Vagina (tissue), 2 donors: Measurements from ENCODE around the gene STRN4.

ENCODE experiments used
- CTCF ChIP-seq, 3 experiments: fragments of 450-650 bp in 2 of 3; fragments of 200-600 bp in 1 of 3; sonication (generic) in 1 of 3; IDR thresholded peaks; one replicate each; pipeline ENCODE4 v1.5.1; 2017 to 2019; ENCODE audit warnings: antibody characterized with exemption in 3 of 3, mild to moderate bottlenecking in 2 of 3, moderate library complexity in 2 of 3
- POLR2A ChIP-seq, 2 donors: fragments of 450-650 bp; IDR thresholded peaks; one replicate each; pipeline ENCODE4 v1.6.1; 2017; ENCODE audit warnings: antibody characterized with exemption in 2 of 2, mild to moderate bottlenecking in 2 of 2, moderate library complexity in 2 of 2
- POLR2AphosphoS5 ChIP-seq, 2 donors: sonication (generic); formaldehyde crosslinking; IDR thresholded peaks; one replicate each; pipeline ENCODE4 v1.9.0; 2017; ENCODE audit warnings: antibody characterized with exemption in 2 of 2, mild to moderate bottlenecking in 2 of 2, low read depth in 1 of 2; ENCODE audit not compliant: insufficient read depth in 1 of 2

GRCh38 chr19:46773018-46773399, 26.8 kb upstream of the STRN4 start:
- no peak for TF ChIP-seq POLR2AphosphoS5 (IDR thresholded peaks at IDR 0.05; ENCODE audit: insufficient read depth in 1 of 2, low read depth in 1 of 2)
- no peak for TF ChIP-seq POLR2A (IDR thresholded peaks at IDR 0.05)
- TF ChIP-seq CTCF (IDR thresholded peaks at IDR 0.05) = no peak
